Endothelial cell of umbilical vein (primary cell): Measurements from ENCODE around the gene DUOXA1. TPM values are rescaled to one million over a fixed set of nuclear protein-coding genes. Genes with fewer than 3 reads are reported as not detected.

Experiments
- BruUV-seq: library from RNA; stranded (reverse); fragments of 400-500 nt; replicated peaks from 2 replicates; lab custom pipeline; 2021; lab: Mats Ljungman, UMichigan
- CTCF ChIA-PET: fragments of 300-600, 350-600 bp; sonication (Branson Sonifier 250); formaldehyde crosslinking; loops from one replicate; lab custom pipeline; 2021; ENCODE audit warnings: antibody characterized with exemption, inconsistent platforms; lab: Charles Lee
- POLR2A ChIA-PET: fragments of 300-600, 350-600 bp; sonication (Branson Sonifier 250); formaldehyde crosslinking; loops from one replicate; lab custom pipeline; 2021; ENCODE audit warnings: antibody characterized with exemption, inconsistent platforms; lab: Charles Lee
- DNase-seq: peaks from one replicate; pipeline ENCODE4 v3.0.0-alpha.2; 2011; ENCODE audit warnings: low read depth, low spot score
- FAIRE-seq: peaks from 2 replicates; lab custom pipeline; 2011; peaks lifted over from hg19 to GRCh38; lab: Jason Lieb, UNC
- H2AFZ ChIP-seq: 2 replicates; pipeline ENCODE4 v1.6.0; 2012; ENCODE audit warnings: low read depth, low read length, control low read depth, inconsistent platforms
- H3K27ac ChIP-seq: 2 replicates; pipeline ENCODE4 v1.5.1; 2011; ENCODE audit warnings: low read depth, mild to moderate bottlenecking, control low read depth, low read length, moderate library complexity; ENCODE audit not compliant: insufficient read depth
- H3K27me3 ChIP-seq, 2 experiments: 2 replicates each; pipeline versions ENCODE4 v1.6.0 to v1.6.1; 2011; ENCODE audit warnings: low read length in 2 of 2, mixed read lengths in 1 of 2; ENCODE audit not compliant: control insufficient read depth in 2 of 2, insufficient read depth in 2 of 2
- H3K36me3 ChIP-seq, 2 experiments: 2 replicates in 1 of 2; 3 replicates in 1 of 2; pipeline ENCODE4 v1.5.1; 2011; ENCODE audit warnings: low read length in 2 of 2, mild to moderate bottlenecking in 1 of 2, moderate library complexity in 1 of 2; ENCODE audit not compliant: control insufficient read depth in 2 of 2, insufficient read depth in 2 of 2; ENCODE audit errors: extremely low read depth in 1 of 2
- H3K4me1 ChIP-seq: 3 replicates; pipeline ENCODE4 v1.5.1; 2011; ENCODE audit warnings: mild to moderate bottlenecking, low read length; ENCODE audit not compliant: control insufficient read depth, insufficient read depth; ENCODE audit errors: extremely low read depth
- H3K4me2 ChIP-seq: 2 replicates; pipeline ENCODE4 v1.6.1; 2011; ENCODE audit warnings: low read length, control low read depth, mixed read lengths; ENCODE audit not compliant: insufficient read depth
- H3K4me3 ChIP-seq, 3 experiments: fragments of 200-600 bp in 1 of 3; sonication (generic), shearing (Covaris generic) in 1 of 3; replicated peaks in 1 of 3; 2 replicates each; pipeline ENCODE4 v1.5.1; 2011 to 2016; ENCODE audit warnings: control low read depth in 3 of 3, low read length in 3 of 3, mild to moderate bottlenecking in 2 of 3, inconsistent platforms in 1 of 3, low read depth in 1 of 3, moderate library complexity in 1 of 3; ENCODE audit not compliant: insufficient read depth in 1 of 3
- H3K79me2 ChIP-seq: 2 replicates; pipeline ENCODE4 v1.6.0; 2012; ENCODE audit warnings: low read length, inconsistent platforms; ENCODE audit not compliant: control insufficient read depth, insufficient read depth
- H3K9ac ChIP-seq: replicated peaks from 2 replicates; pipeline ENCODE3; 2011; ENCODE audit warnings: low read length, control low read depth; ENCODE audit not compliant: insufficient read depth; ENCODE audit errors: extremely low read depth
- H3K9me1 ChIP-seq: replicated peaks from 3 replicates; pipeline ENCODE4 v1.6.0; 2011; ENCODE audit warnings: mild to moderate bottlenecking, low read length; ENCODE audit not compliant: control insufficient read depth, insufficient read depth; ENCODE audit errors: extremely low read depth
- H3K9me3 ChIP-seq: replicated peaks from 2 replicates; pipeline ENCODE4 v1.5.1; 2012; ENCODE audit warnings: low read length, inconsistent platforms; ENCODE audit not compliant: control insufficient read depth, insufficient read depth
- H4K20me1 ChIP-seq: replicated peaks from 2 replicates; pipeline ENCODE3; 2011; ENCODE audit warnings: mild to moderate bottlenecking, low read length; ENCODE audit not compliant: control insufficient read depth, insufficient read depth; ENCODE audit errors: extremely low read depth
- CTCF ChIP-seq, 2 donors: IDR thresholded peaks; 1 replicate in 1 of 2; 2 replicates in 1 of 2; pipeline ENCODE4 v1.5.1; 2011; ENCODE audit warnings: low read length in 2 of 2, mild to moderate bottlenecking in 2 of 2, moderate library complexity in 2 of 2, control low read depth in 1 of 2, inconsistent platforms in 1 of 2, low read depth in 1 of 2; ENCODE audit not compliant: insufficient read depth in 1 of 2; ENCODE audit errors: extremely low read depth in 1 of 2
- EZH2 ChIP-seq: IDR thresholded peaks from 2 replicates; pipeline ENCODE4 v1.6.1; 2012; ENCODE audit warnings: borderline replicate concordance, low read depth, mild to moderate bottlenecking, moderate library complexity, low read length, inconsistent platforms; ENCODE audit not compliant: severe bottlenecking
- FOS ChIP-seq: IDR thresholded peaks from 2 replicates; pipeline ENCODE4 v1.6.1; 2011; ENCODE audit warnings: mild to moderate bottlenecking, low read length, moderate library complexity, borderline replicate concordance; ENCODE audit not compliant: insufficient read depth
- GATA2 ChIP-seq: IDR thresholded peaks from 2 replicates; pipeline ENCODE4 v1.7.0; 2011; ENCODE audit warnings: low read depth, mild to moderate bottlenecking, moderate library complexity, mixed read lengths, low read length; ENCODE audit not compliant: insufficient read length, insufficient read depth
- JUN ChIP-seq: IDR thresholded peaks from 2 replicates; pipeline ENCODE4 v1.6.1; 2011; ENCODE audit warnings: borderline replicate concordance, low read depth; ENCODE audit not compliant: insufficient read length, insufficient read depth
- MAX ChIP-seq: IDR thresholded peaks from 2 replicates; pipeline ENCODE4 v1.6.1; 2011; ENCODE audit not compliant: insufficient read depth, insufficient read length
- MYC ChIP-seq: IDR thresholded peaks from one replicate; pipeline ENCODE4 v1.6.1; 2011; ENCODE audit warnings: mild to moderate bottlenecking, low read depth, low read length
- POLR2A ChIP-seq: IDR thresholded peaks from 2 replicates; pipeline ENCODE4 v1.6.1; 2012; ENCODE audit warnings: low read depth, mild to moderate bottlenecking, control low read depth, low read length
- POLR2AphosphoS5 ChIP-seq: IDR thresholded peaks from 2 replicates; pipeline ENCODE4 v1.6.1; 2012; ENCODE audit warnings: low read depth, mild to moderate bottlenecking, control low read depth, low read length, moderate library complexity; ENCODE audit not compliant: insufficient read depth
- dilution Hi-C: fragments of 300-500 bp; cut with MboI; formaldehyde crosslinking; loops from one replicate; pipeline ENCODE4 v1.15.0; 2019; ENCODE audit warnings: low sequenced_read_pairs; ENCODE audit not compliant: extremely low pct_ligation_motif_present
- intact Hi-C: fragments of 100-400 bp; cut with micrococcal nuclease; formaldehyde crosslinking; loops from one replicate; pipeline ENCODE4 v1.10.0; 2022
- polyA plus RNA-seq, 4 experiments: library from polyadenylated mRNA; depleted of rRNA in 3 of 4; stranded (reverse) in 3 of 4; unstranded in 1 of 4; fragments of >200 nt; gene quantifications; 2 replicates each; pipeline versions ENCODE4 v1.2.1 to v1.2.3, GENCODE V29; 2011 to 2012; ENCODE audit warnings: missing spikeins in 1 of 4
- total RNA-seq: library from RNA; stranded (reverse); gene quantifications from 2 replicates; pipeline ENCODE4 v1.2.3, GENCODE V29; 2021

Gene DUOXA1
- total and polyA plus RNA-seq, 2 donors (not counting 3 experiments of a cell fraction or from before 2014, with no cell fraction given), result 0.07 TPM; not detected in 1

GRCh38 chr15:45121706-45122417 is 7.8 kb downstream of the DUOXA1 start:
- TF ChIP-seq GATA2, result no peak
- TF ChIP-seq MYC, result no peak
- TF ChIP-seq MAX, result no peak
- TF ChIP-seq POLR2AphosphoS5, result peak; percentile 26
- no peak for TF ChIP-seq POLR2A
- TF ChIP-seq EZH2, result no peak
- no peak for TF ChIP-seq CTCF (IDR thresholded peaks at IDR 0.05; ENCODE audit: extremely low read depth in 1 of 2, insufficient read depth in 1 of 2, low read depth in 1 of 2, low read length in 2 of 2)
- TF ChIP-seq FOS, result peak; percentile 73
- TF ChIP-seq JUN, result no peak
- H3K9me3 ChIP-seq, result no peaks in the 10 kb centered on the region
- H3K27me3 ChIP-seq, result peaks cover 26 to 43% of the 10 kb centered on the region in 2 experiments
- ChIA-PET POLR2A (no interaction called here), CTCF (interaction anchor here (0.5 to 2.0 kb wide), 6 partner anchors 9 to 207 kb away, joined by 3 to 8 read pairs (median 3); no protein-coding TSS in a partner anchor)
- H4K20me1 ChIP-seq, result no peaks in the 10 kb centered on the region
- no peaks in the 10 kb centered on the region for H3K79me2 ChIP-seq
- no peak overlapping the region for H3K4me3 ChIP-seq
- peak; percentile 67 for FAIRE-seq
- H3K4me1 ChIP-seq, result peaks cover 10% of the 10 kb centered on the region
- BruUV-seq, result no TSS peak
- intact Hi-C loops, result no loop called here
- H3K27ac ChIP-seq, result no peak overlapping the region
- no peak overlapping the region for H3K4me2 ChIP-seq
- DNase-seq, result peak; percentile 54
- dilution Hi-C loops, result no loop called here
- no peaks in the 10 kb centered on the region for H3K9me1 ChIP-seq
- no peaks in the 10 kb centered on the region for H3K36me3 ChIP-seq
- no peak overlapping the region for H2AFZ ChIP-seq
- no peak overlapping the region for H3K9ac ChIP-seq
